H1 (cell line): ENCODE measurements around the gene TMA7B. TPM values are rescaled to one million over a fixed set of nuclear protein-coding genes. Genes with fewer than 3 reads are reported as not detected.

Source experiments
- ATF3 ChIP-seq: IDR thresholded peaks from 2 replicates; pipeline ENCODE4 v1.6.1; 2011; ENCODE audit warnings: low read depth, mild to moderate bottlenecking, low read length; ENCODE audit not compliant: insufficient read depth
- NRF1 ChIP-seq: IDR thresholded peaks from 2 replicates; pipeline ENCODE4 v1.6.1; 2011; ENCODE audit warnings: mild to moderate bottlenecking, low read depth, low read length, improper control_type of control experiment
- POLR2A ChIP-seq, 2 experiments: IDR thresholded peaks; 1 replicate in 1 of 2; 2 replicates in 1 of 2; pipeline ENCODE4 v1.6.1; 2011; ENCODE audit warnings: low read depth in 2 of 2, low read length in 2 of 2, mild to moderate bottlenecking in 2 of 2; ENCODE audit errors: control extremely low read depth in 1 of 2
- polyA plus RNA-seq, 7 experiments: library from polyadenylated mRNA; depleted of rRNA in 3 of 7; stranded (reverse) in 5 of 7; unstranded in 2 of 7; fragments of >200 nt in 5 of 7; fragments of 200-250 nt in 2 of 7; gene quantifications; 1 replicate in 5 of 7; 2 replicates in 1 of 7; 4 replicates in 1 of 7; pipeline versions ENCODE4 v1.2.1 to v1.2.3, GENCODE V29; 2011 to 2013; ENCODE audit warnings: missing spikeins in 2 of 7, mixed read lengths in 2 of 7
- total RNA-seq: library from RNA; stranded (reverse); fragmentation: NEBNext Ultra II Directional; extraction: Animal tissue kit (Norgen Biotek cat#: 25700); gene quantifications from 2 replicates; pipeline ENCODE4 v1.2.1, GENCODE V29; 2021

TMA7B gene
- total and polyA plus RNA-seq, 2 of the 8 experiments (the other 6 are each of a cell fraction or from before 2014, with no cell fraction given), result not detected

GRCh38 chr22:39996732-39997131 is 36.5 kb downstream of the TMA7B start (continued):
- TF ChIP-seq NRF1, result no peak
- no peak for TF ChIP-seq POLR2A (IDR thresholded peaks at IDR 0.05; ENCODE audit: control extremely low read depth in 1 of 2, low read depth in 2 of 2, low read length in 2 of 2)
- no peak for TF ChIP-seq ATF3
